Measurements from ENCODE around the gene CDC23. TPM values are rescaled to one million over a fixed set of nuclear protein-coding genes. Genes with fewer than 3 reads are reported as not detected.

Gene CDC23
- polyA plus RNA-seq, 3 donors = 7.8 to 15.9 (median 12.8) TPM

DNA sequence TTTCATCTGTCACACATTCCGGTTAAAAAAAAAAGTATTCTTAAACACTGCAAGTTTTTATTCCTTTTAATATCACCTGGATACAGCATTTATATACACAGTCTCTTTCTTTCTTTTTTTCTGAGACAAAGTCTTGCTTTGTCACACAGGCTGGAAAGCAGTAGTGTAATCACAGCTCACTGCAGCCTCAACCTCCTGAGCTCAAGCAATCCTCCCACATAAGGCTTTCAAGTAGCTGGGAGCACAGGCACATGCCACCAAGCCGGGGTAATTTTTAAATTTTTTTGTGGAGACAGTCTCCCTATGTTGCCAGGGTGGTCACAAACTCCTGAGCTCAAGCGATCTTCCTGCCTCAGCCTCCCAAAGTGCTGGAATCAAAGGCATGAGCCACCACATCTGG is 20.3 kb downstream of the CDC23 start:
- Histone ChIP-seq H4K20me1 (ENCODE audit: insufficient read depth, low read length) (no peaks in the 10 kb centered on the region), H3K4me3 (replicated peaks in 1 of 3; ENCODE audit: low read depth in 2 of 3, low read length in 3 of 3) (no peak overlapping the region), H2AFZ (ENCODE audit: insufficient read depth, low read depth, low read length, poor library complexity, severe bottlenecking) (no peak overlapping the region), H3K27me3 (ENCODE audit: control insufficient read depth in 2 of 2, insufficient read depth in 2 of 2, low read length in 2 of 2) (no peaks in the 10 kb centered on the region), H3K9me3 (replicated peaks in 1 of 2; ENCODE audit: control insufficient read depth in 1 of 2, insufficient read depth in 1 of 2, low read length in 2 of 2) (no peaks in the 10 kb centered on the region), H3K27ac (ENCODE audit: low read depth in 1 of 2, low read length in 2 of 2) (no peak overlapping the region), H3K4me1 (ENCODE audit: control insufficient read depth in 1 of 2, insufficient read depth in 2 of 2, low read length in 2 of 2) (no peaks in the 10 kb centered on the region), H3K79me2 (ENCODE audit: insufficient read depth, low read length) (no peaks in the 10 kb centered on the region), H3K36me3 (replicated peaks in 1 of 2; ENCODE audit: control insufficient read depth in 1 of 2, insufficient read depth in 2 of 2, low read length in 2 of 2) (peaks cover 72 to 83% of the 10 kb centered on the region in 2 donors), H3K4me2 (replicated peaks; ENCODE audit: extremely low read depth, low read length, poor library complexity, severe bottlenecking) (no peak overlapping the region), H3K9ac (ENCODE audit: insufficient read depth, low read length, poor library complexity, severe bottlenecking) (no peak overlapping the region)
- Mint-ChIP-seq H3K4me1 (no peaks in the 10 kb centered on the region), H3K9me3 (no peaks in the 10 kb centered on the region), H3K4me3 (no peak overlapping the region), H3K27me3 (ENCODE audit: low read depth in 3 of 3) (peaks cover 0 to 2% (median 0%) of the 10 kb centered on the region in 3 donors), H3K36me3 (peaks cover 61 to 83% of the 10 kb centered on the region in 2 donors), H3K27ac (peak overlapping the region in 1 of 7 donors; percentile 61)
- intact Hi-C loops (cut with micrococcal nuclease) = no loop called here
- TF ChIP-seq, protein P1, sequence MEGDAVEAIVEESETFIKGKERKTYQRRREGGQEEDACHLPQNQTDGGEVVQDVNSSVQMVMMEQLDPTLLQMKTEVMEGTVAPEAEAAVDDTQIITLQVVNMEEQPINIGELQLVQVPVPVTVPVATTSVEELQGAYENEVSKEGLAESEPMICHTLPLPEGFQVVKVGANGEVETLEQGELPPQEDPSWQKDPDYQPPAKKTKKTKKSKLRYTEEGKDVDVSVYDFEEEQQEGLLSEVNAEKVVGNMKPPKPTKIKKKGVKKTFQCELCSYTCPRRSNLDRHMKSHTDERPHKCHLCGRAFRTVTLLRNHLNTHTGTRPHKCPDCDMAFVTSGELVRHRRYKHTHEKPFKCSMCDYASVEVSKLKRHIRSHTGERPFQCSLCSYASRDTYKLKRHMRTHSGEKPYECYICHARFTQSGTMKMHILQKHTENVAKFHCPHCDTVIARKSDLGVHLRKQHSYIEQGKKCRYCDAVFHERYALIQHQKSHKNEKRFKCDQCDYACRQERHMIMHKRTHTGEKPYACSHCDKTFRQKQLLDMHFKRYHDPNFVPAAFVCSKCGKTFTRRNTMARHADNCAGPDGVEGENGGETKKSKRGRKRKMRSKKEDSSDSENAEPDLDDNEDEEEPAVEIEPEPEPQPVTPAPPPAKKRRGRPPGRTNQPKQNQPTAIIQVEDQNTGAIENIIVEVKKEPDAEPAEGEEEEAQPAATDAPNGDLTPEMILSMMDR (IDR thresholded peaks at IDR 0.05) = no peak
- WGBS (ENCODE audit: insufficient coverage) = 83% methylated on average over 2 of the region's 3 CpGs
- DNase-seq = no peak

DNA sequence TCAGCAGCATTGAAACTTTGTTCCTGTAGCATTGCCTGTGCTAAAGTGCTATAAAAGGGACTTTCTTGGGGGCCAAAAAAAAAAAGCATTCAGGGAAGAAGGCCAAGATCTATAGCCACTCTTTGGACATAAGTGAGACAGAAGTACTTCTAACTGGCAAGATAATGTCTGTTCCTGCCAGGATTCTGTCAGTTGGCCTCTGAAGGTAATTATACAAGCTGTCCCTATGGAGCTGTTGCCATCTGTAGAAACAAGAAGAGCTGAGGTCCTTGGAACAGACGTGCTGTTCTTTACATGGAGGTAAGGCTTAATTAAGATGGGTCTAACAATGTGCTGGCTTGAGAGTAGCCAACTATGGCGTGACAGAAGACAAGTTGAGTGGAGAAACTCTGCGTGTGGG is 24.5 kb downstream of the CDC23 start:
- H3K36me3 Mint-ChIP-seq = peaks cover 78 to 94% of the 10 kb centered on the region in 2 donors
- intact Hi-C loops (cut with micrococcal nuclease) = loop anchor here in 1 of 2 donors (10.0 kb wide), 1 partner anchor 226 kb away; no protein-coding TSS in a partner anchor

More for the DNA sequence above, 24.5 kb downstream of the CDC23 start:
- H3K9me3 ChIP-seq (replicated peaks in 1 of 2; ENCODE audit: control insufficient read depth in 1 of 2, insufficient read depth in 1 of 2, low read length in 2 of 2) = no peaks in the 10 kb centered on the region
- H3K27ac ChIP-seq (ENCODE audit: low read depth in 1 of 2, low read length in 2 of 2) = no peak overlapping the region
- Mint-ChIP-seq H3K9me3 (no peaks in the 10 kb centered on the region), H3K4me3 (no peak overlapping the region), H3K27ac (no peak overlapping the region), H3K4me1 (peaks cover 14% of the 10 kb centered on the region), H3K27me3 (ENCODE audit: low read depth in 3 of 3) (peaks cover 0 to 2% (median 2%) of the 10 kb centered on the region in 3 donors)
- H3K36me3 ChIP-seq (replicated peaks in 1 of 2; ENCODE audit: control insufficient read depth in 1 of 2, insufficient read depth in 2 of 2, low read length in 2 of 2) = peaks cover 78 to 100% of the 10 kb centered on the region in 2 donors
- no peaks in the 10 kb centered on the region for H3K79me2 ChIP-seq (ENCODE audit: insufficient read depth, low read length)
- H3K27me3 ChIP-seq (ENCODE audit: control insufficient read depth in 2 of 2, insufficient read depth in 2 of 2, low read length in 2 of 2) = no peaks in the 10 kb centered on the region
- H3K9ac ChIP-seq (ENCODE audit: insufficient read depth, low read length, poor library complexity, severe bottlenecking) = no peak overlapping the region
- no peak overlapping the region for H2AFZ ChIP-seq (ENCODE audit: insufficient read depth, low read depth, low read length, poor library complexity, severe bottlenecking)
- H3K4me3 ChIP-seq (replicated peaks in 1 of 3; ENCODE audit: low read depth in 2 of 3, low read length in 3 of 3) = no peak overlapping the region
- DNase-seq = no peak
- TF ChIP-seq, protein P1 (IDR thresholded peaks at IDR 0.05) = no peak
- H4K20me1 ChIP-seq (ENCODE audit: insufficient read depth, low read length) = no peaks in the 10 kb centered on the region
- H3K4me1 ChIP-seq (ENCODE audit: control insufficient read depth in 1 of 2, insufficient read depth in 2 of 2, low read length in 2 of 2) = peaks cover 6 to 7% of the 10 kb centered on the region in 2 donors
- H3K4me2 ChIP-seq (replicated peaks; ENCODE audit: extremely low read depth, low read length, poor library complexity, severe bottlenecking) = no peak overlapping the region
- 93% methylated on average over 2 of the region's 3 CpGs for WGBS (ENCODE audit: insufficient coverage)
